ENCODE data around the gene TMA7. TPM values are rescaled to one million over a fixed set of nuclear protein-coding genes. Genes with fewer than 3 reads are reported as not detected.
A peak's percentile ranks its signal among the peaks of the same experiment; 100 is the strongest.

The TMA7 gene
- total and polyA plus RNA-seq, 7 donors: 146 to 762 (median 352) TPM

DNA sequence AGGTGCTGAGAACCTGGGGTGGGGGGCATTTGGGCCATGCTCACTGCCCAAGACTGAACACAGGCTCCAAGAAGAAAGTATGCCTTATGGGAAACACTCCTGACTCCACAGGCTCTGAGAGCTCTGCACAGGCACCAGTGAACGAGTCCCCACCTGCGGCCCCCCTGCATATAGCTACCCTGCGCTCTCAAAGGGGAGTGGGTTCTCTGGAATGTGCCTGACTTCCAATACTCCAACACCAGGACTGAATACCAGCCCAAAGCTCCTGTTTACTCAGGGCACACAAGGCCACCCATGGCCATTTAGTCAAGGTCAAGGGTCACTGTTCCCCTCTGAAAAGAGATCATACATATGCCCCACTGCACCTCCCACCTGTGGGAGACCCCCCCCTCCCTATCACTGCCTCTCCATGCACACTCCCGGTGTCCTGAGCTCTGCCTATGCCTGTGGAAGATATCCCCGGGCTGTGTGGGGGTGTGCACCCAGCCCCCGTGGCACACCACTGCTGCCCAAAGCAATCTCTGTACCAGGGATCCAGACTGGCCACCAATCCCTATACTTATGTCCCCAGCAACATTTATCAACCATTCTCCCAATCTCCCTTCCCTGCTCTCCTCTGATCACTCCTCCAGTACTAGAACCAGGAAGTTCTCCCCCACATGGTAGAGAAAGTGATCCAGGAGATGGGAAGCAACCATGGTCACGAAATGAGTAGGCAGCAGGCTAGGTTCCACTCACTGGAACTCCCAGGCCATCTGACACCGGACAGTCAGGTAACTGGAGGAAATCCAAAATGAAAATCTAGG is 8.6 kb upstream of the TMA7 start:
- DNase-seq: peak; percentile 58
- Histone ChIP-seq H3K27me3 (no peaks in the 10 kb centered on the region), H3K4me1 (peaks cover 0 to 58% (median 46%) of the 10 kb centered on the region in 4 donors), H3K27ac (peak overlapping the region; percentile 92 to 96 (median 93)), H3K36me3 (peaks cover 0 to 19% (median 6%) of the 10 kb centered on the region in 4 donors), H3K9me3 (no peaks in the 10 kb centered on the region), H3K4me3 (no peak overlapping the region)
- intact Hi-C loops (cut with DNase I): loop anchor here (10.0 kb wide), 1 partner anchor 237 kb away; no protein-coding TSS in a partner anchor
- 89 to 92% methylated on average over 8 of the region's 8 CpGs for WGBS, 2 donors
- TF ChIP-seq EP300 (IDR thresholded peaks at IDR 0.05) (no peak), CTCF (IDR thresholded peaks at IDR 0.05) (no peak), POLR2A (IDR thresholded peaks at IDR 0.05) (no peak), POLR2AphosphoS5 (IDR thresholded peaks at IDR 0.05) (no peak)

GRCh38 chr3:48432411-48433371 is 7.4 kb upstream of the TMA7 start:
- Histone ChIP-seq H3K27ac (peak overlapping the region; percentile 68 to 96 (median 93)), H3K36me3 (peaks cover 0 to 19% (median 6%) of the 10 kb centered on the region in 4 donors), H3K9me3 (no peaks in the 10 kb centered on the region), H3K4me1 (peaks cover 0 to 46% (median 33%) of the 10 kb centered on the region in 4 donors), H3K4me3 (no peak overlapping the region), H3K27me3 (no peaks in the 10 kb centered on the region)
- intact Hi-C loops (cut with DNase I): loop anchor here (10.0 kb wide), 1 partner anchor 238 kb away; no protein-coding TSS in a partner anchor
- 84 to 88% methylated on average over 16 of the region's 16 CpGs for WGBS, 2 donors
- TF ChIP-seq CTCF (IDR thresholded peaks at IDR 0.05) (no peak), POLR2A (IDR thresholded peaks at IDR 0.05) (no peak), EP300 (IDR thresholded peaks at IDR 0.05) (no peak), POLR2AphosphoS5 (IDR thresholded peaks at IDR 0.05) (no peak)
- DNase-seq: peak; percentile 59

- intact Hi-C loops (cut with DNase I): loop anchor here (10.0 kb wide), 1 partner anchor 239 kb away; no protein-coding TSS in a partner anchor
- Histone ChIP-seq H3K36me3 (peaks cover 0 to 19% (median 6%) of the 10 kb centered on the region in 4 donors), H3K27ac (peak overlapping the region; percentile 68 to 96 (median 93)), H3K27me3 (no peaks in the 10 kb centered on the region), H3K4me3 (no peak overlapping the region), H3K4me1 (peaks cover 0 to 37% (median 25%) of the 10 kb centered on the region in 4 donors), H3K9me3 (no peaks in the 10 kb centered on the region)
- DNase-seq: peak; percentile 80
- TF ChIP-seq CTCF (IDR thresholded peaks at IDR 0.05): no peak
- TF ChIP-seq POLR2AphosphoS5 (IDR thresholded peaks at IDR 0.05): peak in 1 of 4 donors; percentile 22
- TF ChIP-seq POLR2A (IDR thresholded peaks at IDR 0.05): no peak
- WGBS, 2 donors: 40 to 75% methylated on average over 12 of the region's 12 CpGs
Observed at GRCh38 chr3:48433472-48434118, 6.5 kb upstream of the TMA7 start.

GRCh38 chr3:48434591-48435222 is 5.3 kb upstream of the TMA7 start:
- H3K4me1 ChIP-seq: peaks cover 0 to 48% (median 29%) of the 10 kb centered on the region in 4 donors
- H3K9me3 ChIP-seq: no peaks in the 10 kb centered on the region
- peaks cover 0 to 19% (median 6%) of the 10 kb centered on the region in 4 donors for H3K36me3 ChIP-seq
- TF ChIP-seq POLR2AphosphoS5 (IDR thresholded peaks at IDR 0.05): no peak
- TF ChIP-seq POLR2A (IDR thresholded peaks at IDR 0.05): no peak
- no peak for TF ChIP-seq EP300 (IDR thresholded peaks at IDR 0.05)
- 58 to 72% methylated on average over 15 of the region's 15 CpGs for WGBS, 2 donors
- intact Hi-C loops (cut with DNase I): loop anchor here (1.0 to 10.0 kb wide), 3 partner anchors 33 to 240 kb away; no protein-coding TSS in a partner anchor
- no peak overlapping the region for H3K4me3 ChIP-seq
- DNase-seq: peak; percentile 61
- no peaks in the 10 kb centered on the region for H3K27me3 ChIP-seq
- H3K27ac ChIP-seq: peak overlapping the region; percentile 68 to 96 (median 93)

All from sigmoid colon (tissue), 7 donors.